GM12875 (cell line): ENCODE measurements around the gene EYA2.

Source experiments
- H3K4me3 ChIP-seq: one replicate; pipeline ENCODE4 v1.5.1; 2011; ENCODE audit warnings: low read depth, low read length, control low read depth
- TF ChIP-seq, protein P1 (sequence below): IDR thresholded peaks from 2 replicates; pipeline ENCODE4 v1.5.1; 2011; ENCODE audit warnings: low read depth, mild to moderate bottlenecking, control low read depth, inconsistent platforms, low read length, moderate library complexity, borderline replicate concordance; ENCODE audit not compliant: insufficient read depth

Gene EYA2

DNA sequence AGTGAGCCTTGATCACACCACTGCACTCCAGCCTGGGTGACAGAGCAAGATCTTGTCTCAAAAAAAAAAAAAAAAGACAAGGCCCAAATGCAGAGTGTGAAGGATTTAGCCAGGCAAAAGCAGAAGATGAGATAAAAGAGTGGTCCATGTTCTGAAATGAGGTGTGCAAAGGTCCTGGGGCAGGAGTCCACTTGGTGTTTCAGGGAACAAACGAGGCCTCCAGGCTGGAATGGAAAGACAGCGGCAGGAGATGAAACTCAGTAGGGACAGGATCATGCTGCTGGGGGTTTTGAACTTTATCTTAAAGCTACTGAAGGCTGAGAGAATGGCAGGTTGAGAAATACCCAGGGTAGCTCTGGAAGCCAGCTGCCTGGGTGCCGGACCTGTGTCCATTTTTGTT is 283.6 kb downstream of the EYA2 start:
- no peak overlapping the region for H3K4me3 ChIP-seq
- TF ChIP-seq, protein P1, sequence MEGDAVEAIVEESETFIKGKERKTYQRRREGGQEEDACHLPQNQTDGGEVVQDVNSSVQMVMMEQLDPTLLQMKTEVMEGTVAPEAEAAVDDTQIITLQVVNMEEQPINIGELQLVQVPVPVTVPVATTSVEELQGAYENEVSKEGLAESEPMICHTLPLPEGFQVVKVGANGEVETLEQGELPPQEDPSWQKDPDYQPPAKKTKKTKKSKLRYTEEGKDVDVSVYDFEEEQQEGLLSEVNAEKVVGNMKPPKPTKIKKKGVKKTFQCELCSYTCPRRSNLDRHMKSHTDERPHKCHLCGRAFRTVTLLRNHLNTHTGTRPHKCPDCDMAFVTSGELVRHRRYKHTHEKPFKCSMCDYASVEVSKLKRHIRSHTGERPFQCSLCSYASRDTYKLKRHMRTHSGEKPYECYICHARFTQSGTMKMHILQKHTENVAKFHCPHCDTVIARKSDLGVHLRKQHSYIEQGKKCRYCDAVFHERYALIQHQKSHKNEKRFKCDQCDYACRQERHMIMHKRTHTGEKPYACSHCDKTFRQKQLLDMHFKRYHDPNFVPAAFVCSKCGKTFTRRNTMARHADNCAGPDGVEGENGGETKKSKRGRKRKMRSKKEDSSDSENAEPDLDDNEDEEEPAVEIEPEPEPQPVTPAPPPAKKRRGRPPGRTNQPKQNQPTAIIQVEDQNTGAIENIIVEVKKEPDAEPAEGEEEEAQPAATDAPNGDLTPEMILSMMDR, result no peak

DNA sequence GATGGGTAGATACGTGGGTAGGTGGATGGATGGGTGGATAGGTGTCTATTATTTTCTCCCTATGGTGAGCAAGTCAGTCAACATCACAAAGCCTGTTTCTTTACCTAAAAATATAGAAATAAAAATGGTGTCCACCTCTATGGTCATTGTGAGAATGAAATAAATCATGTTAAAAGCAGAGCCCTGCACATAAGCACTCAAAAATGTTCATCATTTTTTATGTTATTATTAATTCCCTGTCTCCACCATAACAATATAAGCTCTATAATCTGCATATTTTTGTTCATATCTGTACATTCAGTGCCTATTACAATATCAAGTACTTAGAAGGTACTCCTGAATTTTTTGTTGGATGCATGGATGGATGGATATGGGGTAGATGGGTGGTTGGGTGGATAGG is 284.2 kb downstream of the EYA2 start:
- TF ChIP-seq, protein P1, result no peak
- no peak overlapping the region for H3K4me3 ChIP-seq

DNA sequence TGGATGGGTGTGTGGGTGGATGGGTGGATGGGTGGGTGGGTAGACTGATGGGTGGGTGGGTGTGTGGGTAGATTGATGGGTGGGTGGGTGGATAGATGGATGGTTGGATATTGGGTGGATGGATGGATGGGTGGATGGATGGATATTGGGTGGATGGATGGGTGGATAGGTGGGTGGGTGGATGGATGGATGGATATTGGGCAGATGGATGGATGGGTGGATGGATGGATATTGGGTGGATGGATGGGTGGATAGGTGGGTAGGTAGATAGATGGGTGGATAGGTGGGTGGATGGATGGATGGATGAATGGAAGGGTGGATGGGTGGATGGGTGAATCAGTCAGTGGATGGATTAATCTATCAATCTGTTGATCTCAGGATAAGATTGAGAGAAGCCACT is 284.6 kb downstream of the EYA2 start:
- no peak overlapping the region for H3K4me3 ChIP-seq
- TF ChIP-seq, protein P1, result no peak

DNA sequence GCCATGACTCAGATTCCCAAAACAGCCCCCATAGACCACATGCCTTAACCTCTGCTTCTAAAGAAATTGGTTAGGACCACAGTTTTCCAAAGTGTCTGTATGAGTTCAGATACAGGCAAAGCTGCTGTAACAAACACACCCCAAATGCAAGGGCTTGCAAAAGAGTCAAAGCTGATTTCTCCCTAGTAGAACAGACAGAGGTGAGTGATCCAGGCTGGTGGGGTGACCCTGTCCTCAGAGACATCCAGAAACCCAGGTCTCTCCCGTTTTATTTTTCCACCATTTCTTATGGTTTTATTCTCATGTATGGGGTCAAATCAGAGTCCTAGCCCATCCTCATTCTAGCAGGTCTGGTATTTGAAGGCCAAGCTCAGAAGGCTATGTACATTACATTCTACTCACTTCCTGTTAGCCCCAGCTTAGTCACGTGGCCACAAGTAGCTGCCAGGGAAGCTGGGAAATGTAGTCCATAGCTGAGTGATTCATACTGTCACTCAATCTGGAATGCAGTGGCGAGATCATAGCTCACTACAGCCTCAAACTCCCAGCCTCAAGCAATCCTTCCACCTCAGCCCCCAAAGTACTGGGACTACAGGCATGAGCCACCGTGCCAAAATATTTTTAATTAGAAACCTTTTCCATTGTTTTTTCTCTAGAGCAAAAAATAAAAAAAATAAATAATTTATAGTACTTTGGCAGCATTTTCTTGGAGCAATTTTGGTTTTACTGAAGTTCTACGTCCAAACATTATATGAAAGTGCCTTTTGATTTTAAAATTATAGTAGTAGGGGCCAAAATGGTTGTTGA is 286.6 kb downstream of the EYA2 start:
- TF ChIP-seq, protein P1, result no peak
- H3K4me3 ChIP-seq, result no peak overlapping the region

DNA sequence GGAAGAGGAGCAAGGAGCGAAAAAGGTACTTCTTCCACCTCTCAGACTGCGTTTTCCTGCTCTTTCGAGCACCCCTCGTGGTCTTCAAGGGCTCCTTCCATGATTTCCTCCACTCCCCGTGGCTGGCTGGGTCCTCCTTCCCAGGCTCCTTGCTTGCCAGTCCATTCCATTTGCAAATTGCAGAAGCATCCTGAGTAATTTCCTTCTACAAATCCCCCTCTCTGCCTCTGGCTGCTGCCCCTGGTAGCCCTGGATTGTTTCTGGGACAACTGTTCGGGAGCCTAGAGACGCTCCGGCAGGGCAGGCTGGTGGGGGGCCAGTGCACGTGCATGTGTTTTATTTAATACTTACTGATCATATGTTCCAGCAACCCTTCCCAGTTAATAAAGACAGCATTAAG is 288.7 kb downstream of the EYA2 start:
- TF ChIP-seq, protein P1, result no peak
- H3K4me3 ChIP-seq, result no peak overlapping the region

DNA sequence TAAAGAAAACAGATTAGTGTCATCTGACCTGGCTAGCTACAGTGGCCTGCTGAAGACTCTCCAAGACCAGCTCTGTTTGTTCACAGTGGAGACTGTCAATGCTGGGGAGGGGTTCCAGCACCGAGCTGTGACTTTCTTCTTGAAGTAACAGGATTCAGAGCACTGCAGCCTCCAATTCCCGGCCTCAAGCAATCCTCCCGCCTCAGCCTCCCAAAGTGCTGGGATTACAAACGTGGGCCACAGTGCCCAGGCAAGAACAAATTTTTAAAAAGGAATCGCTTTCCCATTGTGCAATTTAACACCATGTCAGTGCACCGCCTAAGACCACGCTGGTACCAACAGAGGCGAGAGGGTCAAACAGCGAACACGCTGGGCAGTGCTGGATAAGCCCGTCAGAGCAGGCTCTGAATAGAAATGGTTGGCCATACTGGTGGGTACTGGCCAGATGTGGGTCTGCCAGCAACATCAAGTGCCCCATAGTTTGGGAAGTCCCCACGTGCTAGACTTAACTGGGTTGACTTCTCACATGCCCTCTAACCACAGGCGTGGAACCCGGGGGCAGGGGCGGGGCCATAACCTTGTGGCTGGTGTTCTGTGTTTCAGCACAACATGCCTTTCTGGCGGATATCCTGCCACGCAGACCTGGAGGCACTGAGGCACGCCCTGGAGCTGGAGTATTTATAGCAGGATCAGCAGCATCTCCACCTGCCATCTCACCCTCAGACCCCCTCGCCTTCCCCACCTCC is 293.0 kb downstream of the EYA2 start:
- no peak overlapping the region for H3K4me3 ChIP-seq
- TF ChIP-seq, protein P1, result no peak

DNA sequence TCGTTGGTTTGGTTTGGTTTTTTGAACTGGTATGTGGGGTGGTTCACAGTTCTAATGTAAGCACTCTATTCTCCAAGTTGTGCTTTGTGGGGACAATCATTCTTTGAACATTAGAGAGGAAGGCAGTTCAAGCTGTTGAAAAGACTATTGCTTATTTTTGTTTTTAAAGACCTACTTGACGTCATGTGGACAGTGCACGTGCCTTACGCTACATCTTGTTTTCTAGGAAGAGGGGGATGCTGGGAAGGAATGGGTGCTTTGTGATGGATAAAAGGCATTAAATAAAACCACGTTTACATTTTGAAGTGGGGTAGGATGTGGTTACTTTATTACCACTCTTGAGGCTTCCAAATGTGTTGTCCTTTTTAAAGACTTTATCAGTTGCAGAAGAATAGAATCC is 293.9 kb downstream of the EYA2 start:
- no peak overlapping the region for H3K4me3 ChIP-seq
- TF ChIP-seq, protein P1, result no peak
